Lower leg skin (tissue), 3 donors: Measurements from ENCODE around the gene TSPEAR.

ENCODE experiments used
- CTCF ChIP-seq, 3 donors: fragments of 450-650 bp; IDR thresholded peaks; one replicate each; pipeline ENCODE4 v1.5.1; 2016; ENCODE audit warnings: antibody characterized with exemption in 3 of 3, mild to moderate bottlenecking in 3 of 3, moderate library complexity in 2 of 3
- POLR2A ChIP-seq, 2 donors: fragments of 450-650 bp; IDR thresholded peaks; one replicate each; pipeline ENCODE4 v1.6.1; 2016 to 2017; ENCODE audit warnings: antibody characterized with exemption in 2 of 2, mild to moderate bottlenecking in 1 of 2, moderate library complexity in 1 of 2

GRCh38 chr21:44471341-44471740 is 240.0 kb downstream of the TSPEAR start:
- TF ChIP-seq CTCF (IDR thresholded peaks at IDR 0.05) = no peak
- no peak for TF ChIP-seq POLR2A (IDR thresholded peaks at IDR 0.05)
